ENCODE results near the gene C10orf53.

Gene C10orf53, protein sequence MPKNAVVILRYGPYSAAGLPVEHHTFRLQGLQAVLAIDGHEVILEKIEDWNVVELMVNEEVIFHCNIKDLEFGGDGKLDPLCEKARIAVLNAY

GRCh38 chr10:49679480-49679893 lies at the start of gene C10orf53:
Gene C10orf53 (plus strand): TSS chr10:49679651. CDS start chr10:49679698, 47 bp downstream.
- DNase-seq (ENCODE audit: low spot score), result peak; percentile 85

GRCh38 chr10:49631975-49632374 lies 47.5 kb upstream of the C10orf53 start:
- no peak for DNase-seq (ENCODE audit: low spot score)

GRCh38 chr10:49632406-49633317 lies 46.8 kb upstream of the C10orf53 start:
- no peak for DNase-seq (ENCODE audit: low spot score)

DNA sequence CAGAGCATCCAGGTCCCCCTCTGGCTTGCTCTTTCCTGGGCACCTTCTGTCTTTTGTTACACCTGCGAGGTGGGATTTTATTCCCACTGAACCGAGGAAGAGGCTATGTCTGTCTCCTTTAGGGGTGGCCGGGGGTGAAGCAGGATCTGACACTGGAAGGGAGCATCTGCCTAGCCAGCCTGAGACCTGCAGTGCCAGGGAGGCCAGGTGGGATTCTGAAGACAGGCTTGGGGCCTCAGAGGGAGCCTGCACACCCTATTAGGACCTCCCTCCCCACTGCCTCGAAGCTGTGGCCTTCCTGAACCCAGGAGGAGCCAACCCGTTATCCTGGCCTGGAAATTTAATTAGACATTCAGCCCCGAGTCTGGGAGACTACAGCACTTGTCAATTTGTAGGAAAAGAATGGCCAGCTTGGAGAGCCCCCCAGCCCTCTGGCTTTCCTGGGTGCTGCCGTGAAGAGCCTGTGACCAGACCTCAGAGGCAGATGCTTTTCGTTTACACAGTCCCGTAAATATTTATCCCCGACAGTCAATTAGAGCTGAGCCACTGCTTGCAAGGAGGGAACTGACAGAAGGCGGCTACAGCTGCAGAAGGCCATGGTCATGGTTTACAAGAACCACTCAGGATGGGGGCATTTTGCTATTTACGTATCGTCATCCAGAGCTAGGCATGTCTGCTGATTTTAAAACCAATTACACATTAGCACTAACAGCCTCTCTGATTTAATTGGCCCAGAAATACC lies 46.0 kb upstream of the C10orf53 start:
- DNase-seq (ENCODE audit: low spot score), result no peak

DNA sequence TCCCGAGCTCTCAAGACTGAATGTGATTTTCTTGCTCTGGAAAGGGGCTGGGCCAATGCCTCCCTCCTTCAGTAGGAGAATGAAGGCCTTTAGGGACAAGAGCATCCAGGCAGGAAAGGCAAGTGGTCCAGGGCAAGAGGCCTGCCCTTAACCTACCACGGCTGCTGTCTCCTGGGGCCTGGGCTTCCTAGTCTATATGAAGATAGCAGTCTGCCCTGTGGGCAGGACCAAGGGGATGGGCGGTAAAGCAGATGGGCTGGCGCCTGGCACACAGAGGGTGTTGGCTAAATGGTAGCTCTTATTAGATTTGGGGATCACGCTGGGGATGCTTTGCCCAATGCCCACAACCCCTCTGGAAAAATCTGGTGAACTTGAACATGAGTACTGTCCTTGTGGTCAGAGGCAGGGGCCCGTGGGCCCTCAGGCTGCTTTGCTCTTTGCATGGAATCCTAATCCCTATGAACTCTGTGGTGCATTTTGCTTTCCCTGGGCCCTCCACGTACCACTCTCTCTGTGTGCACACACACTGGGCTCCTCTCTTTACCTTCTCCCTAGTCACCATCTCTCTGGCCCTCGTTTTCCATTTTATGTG lies 45.3 kb upstream of the C10orf53 start:
- DNase-seq (ENCODE audit: low spot score), result no peak

DNA sequence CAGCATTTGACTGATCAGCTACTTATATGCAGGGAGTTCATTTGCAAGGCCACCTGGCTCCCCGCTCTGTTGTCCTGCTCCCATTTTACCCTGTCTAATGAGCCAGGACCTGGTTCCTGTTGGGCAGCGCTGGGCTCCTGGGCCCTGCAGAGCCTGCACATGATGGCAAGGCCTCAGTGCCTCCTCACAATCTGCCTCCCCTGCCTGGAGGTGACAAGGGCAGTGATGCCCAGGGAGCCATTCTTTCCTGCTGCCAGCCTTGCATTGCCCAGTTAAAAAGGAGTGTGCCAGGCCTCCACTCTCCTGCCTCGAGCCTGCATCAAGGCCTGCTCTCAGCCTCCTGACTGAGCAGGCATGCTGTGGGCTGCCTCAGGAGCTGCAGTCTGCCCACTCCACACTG lies 37.1 kb upstream of the C10orf53 start:
- no peak for DNase-seq (ENCODE audit: low spot score)

- DNase-seq (ENCODE audit: low spot score), result no peak
Measured at GRCh38 chr10:49643241-49644034, 36.0 kb upstream of the C10orf53 start.

DNA sequence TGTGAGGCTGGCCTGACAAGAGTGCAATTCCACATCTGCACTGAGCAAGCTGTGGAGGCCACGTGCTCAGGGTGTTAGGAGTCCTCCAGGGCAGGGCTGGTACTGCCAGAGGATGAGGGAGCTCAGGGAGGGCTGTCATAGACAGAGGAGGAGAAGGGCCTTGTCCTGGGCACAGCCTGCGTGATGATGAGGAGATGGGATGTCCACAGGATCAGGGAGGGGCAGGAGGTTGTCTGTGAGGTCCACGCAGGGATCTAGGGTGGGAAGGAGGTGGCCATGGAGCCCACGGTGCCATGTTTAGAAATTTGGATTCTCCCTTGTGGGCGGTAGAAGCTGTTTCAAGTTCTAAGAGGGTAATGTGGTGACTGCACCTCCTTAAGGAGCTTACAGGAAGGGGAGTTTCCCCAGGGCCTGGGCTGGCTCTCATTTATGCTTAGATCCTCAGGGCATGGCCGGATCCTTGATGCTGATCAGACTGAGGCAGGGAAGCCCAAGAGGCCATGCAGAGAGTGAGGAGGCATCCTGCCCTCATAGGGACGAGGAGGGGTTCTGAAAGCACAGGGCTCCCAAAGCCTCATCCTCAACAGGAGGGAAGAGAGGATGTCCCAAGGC lies 35.3 kb upstream of the C10orf53 start:
- DNase-seq (ENCODE audit: low spot score), result no peak

DNA sequence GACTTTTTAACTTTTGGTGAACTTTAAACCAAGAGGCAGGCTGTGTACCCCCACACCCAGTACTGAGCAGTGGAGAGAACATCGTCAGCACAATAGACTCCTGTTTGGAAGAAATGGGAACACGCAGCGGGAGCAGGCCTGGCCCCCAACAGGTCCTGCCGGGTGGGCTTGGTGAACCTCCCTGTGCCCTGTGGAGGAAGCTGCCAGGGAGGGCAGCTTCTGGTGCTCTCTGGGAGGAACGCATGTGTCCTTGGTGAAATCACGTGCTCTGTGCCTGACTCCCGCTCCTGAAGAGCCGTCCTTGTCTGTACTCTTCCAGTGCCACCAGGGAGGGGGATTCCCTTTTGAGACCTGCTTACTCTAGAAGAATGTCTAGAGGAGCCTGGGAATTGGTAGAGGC lies 34.0 kb upstream of the C10orf53 start:
- DNase-seq (ENCODE audit: low spot score), result peak; percentile 19

DNA sequence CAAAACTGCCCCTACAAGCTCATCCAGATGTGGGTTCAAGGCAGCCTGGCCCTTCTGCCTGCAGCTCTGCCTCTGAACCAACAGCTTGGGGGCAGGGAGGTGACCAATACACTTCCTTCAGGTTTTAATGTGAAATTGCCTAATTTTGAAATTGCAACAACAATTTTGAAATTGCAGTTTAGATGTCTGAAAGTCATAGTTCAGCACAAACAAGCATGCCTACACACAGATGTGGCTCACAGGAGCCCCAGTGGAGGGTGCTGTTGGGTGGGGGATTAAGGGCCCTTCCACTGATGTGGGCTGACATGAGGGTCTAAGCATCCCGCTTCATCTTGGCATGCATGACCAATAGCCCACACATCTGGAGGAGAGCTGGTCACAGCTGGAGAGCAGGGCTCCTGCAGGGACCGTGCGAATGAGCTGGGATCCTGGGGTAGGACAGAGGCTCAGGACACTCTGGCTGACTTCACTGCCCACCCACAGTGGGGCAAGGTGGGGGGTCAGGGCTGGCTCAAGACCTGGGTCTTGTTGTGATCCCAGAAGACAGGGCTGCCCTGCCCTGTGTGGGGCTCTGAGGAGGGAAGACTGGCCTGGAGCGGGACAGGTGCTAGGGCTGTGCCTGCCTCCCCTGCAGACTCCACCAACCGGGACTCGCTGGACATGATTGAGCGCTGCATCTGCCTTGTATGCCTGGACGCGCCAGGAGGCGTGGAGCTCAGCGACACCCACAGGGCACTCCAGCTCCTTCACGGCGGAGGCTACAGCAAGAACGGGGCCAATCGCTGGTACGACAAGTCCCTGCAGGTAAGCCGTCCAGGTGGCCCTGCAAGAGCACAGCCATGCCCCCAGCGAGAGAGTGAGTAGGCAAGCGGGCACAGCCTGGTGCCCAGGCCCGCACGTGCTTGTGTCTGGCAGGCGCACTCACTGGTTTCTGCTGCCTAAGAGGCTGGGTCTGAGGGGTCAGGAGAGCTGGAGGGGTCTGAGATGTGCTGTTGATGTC lies 33.3 kb upstream of the C10orf53 start:
- peak; percentile 48 for DNase-seq (ENCODE audit: low spot score)

DNA sequence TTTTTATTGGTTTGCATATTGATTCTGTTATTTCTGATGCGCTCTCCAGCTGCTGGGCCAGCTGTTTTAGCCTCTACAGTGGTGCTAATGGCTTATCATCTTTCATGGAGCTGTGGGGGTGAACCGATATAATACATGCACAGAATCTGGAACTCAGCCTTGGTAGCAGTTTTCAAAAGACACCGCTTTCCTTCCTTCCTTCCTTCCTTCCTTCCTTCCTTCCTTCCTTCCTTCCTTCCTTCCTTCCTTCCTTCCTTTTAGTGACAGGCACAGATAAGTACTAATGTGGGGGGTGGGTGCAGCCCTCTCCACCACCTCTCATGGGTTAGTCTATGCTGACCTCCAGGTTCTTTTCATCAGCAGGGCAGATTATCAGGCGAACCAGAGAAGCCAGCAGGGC lies 31.9 kb upstream of the C10orf53 start:
- no peak for DNase-seq (ENCODE audit: low spot score)

DNA sequence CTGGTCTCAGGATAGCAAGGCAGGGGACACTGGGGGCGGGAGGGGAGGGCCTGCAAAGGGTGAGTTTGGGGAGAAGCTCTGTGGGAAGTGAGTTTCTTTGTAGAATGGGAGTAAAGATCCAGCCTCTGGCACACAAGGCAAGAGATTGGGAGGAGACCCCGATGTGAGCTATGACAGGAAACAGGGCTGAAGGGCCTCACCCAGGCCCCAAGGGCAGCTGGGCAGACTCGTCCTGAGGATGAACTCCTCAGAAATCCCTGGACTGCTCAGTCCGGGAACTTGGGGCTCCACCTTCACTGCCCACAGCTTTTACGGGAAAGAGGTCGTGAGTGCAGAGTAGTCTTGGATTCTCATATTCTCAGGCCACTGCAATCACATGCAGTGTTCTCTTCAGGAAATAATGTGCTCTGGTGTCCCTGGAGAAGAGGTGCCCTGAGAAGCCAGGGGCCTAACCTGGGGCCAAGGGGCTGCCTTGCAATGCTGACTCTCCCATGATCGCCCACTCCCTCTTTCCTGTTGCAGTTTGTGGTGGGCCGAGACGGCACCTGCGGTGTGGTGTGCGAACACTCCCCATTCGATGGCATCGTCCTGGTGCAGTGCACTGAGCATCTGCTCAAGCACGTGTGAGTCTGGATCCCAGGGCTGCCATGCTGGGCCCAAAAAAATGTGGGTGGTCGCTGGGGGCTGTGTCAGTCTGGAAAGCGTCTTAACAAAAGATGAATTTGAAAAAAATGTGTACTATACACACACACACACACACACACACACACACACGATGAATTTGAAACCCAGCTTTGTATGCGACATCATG lies 31.3 kb upstream of the C10orf53 start:
- DNase-seq (ENCODE audit: low spot score), result peak; percentile 33

- no peak for DNase-seq (ENCODE audit: low spot score)
Measured at GRCh38 chr10:49649294-49649693, 30.2 kb upstream of the C10orf53 start.

- peak; percentile 19 for DNase-seq (ENCODE audit: low spot score)
Measured at GRCh38 chr10:49649936-49650723, 29.3 kb upstream of the C10orf53 start.

- peak; percentile 27 for DNase-seq (ENCODE audit: low spot score)
Measured at GRCh38 chr10:49650724-49651034, 28.8 kb upstream of the C10orf53 start.

DNA sequence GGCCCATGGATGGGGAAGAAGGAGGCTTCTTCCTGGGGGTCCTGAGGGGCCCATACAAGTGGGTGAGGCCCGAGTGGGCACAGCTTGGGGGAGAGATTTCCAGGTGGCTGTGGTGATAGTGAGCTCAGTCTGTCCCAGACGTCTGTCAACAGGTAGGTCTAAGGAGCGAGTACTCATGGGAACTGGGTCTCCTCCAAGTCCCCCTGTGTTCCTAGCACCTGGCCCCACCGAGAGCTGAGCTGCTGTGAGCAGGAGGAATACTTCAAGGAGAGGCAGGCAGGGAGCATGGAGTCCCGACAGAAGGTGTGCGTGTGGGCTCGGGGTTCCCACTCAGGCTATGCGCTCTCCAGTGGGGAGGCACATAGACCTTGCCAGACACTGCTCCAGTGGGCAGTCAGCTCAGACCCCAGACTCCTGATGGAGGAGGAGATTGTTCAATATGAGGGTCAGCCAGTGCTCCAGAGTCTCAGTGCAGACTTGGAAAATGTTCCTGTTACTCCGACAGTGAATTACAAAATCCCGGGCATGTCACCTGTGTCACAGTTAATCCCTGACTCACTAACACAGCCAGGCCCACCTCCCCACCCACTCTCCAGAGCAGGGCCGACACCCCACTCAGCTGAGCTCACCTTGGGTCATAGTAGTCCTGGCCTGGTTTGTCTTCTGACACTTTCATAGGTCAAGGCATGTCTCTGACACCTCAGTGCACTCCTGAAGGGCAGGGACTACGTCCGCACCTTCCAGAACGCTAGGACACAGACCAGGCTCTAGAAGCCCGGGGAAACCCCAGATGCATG lies 28.2 kb upstream of the C10orf53 start:
- DNase-seq (ENCODE audit: low spot score), result peak; percentile 31

GRCh38 chr10:49651917-49652316 lies 27.5 kb upstream of the C10orf53 start:
- DNase-seq (ENCODE audit: low spot score), result peak; percentile 19
